ENCODE data around the gene MFSD6.
"Not testable (repeated sequence)": the region's sequence is repeated elsewhere in the genome, so short reads cannot be mapped to it uniquely, and the experiment has no call there.

MFSD6 gene

DNA sequence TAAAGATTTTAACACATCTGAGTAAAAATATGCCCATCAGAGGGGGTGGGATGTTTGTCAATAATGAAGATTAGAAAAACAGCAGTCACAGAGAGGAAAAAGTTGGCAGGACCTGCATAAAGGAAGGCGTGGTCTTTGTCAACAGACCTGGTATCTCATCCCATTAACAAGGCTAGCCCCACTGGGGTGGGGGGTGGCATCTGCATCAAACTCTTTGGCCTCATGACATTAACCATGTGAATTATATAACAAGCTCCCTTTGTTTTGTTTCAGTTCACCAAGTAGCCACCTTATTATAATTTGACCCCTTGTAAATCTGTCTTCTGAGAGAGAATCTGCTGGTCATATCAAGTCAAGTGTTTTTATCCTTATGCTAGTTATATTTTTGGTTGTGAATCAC lies 97.5 kb downstream of the MFSD6 start:
- no peak for DNase-seq

DNA sequence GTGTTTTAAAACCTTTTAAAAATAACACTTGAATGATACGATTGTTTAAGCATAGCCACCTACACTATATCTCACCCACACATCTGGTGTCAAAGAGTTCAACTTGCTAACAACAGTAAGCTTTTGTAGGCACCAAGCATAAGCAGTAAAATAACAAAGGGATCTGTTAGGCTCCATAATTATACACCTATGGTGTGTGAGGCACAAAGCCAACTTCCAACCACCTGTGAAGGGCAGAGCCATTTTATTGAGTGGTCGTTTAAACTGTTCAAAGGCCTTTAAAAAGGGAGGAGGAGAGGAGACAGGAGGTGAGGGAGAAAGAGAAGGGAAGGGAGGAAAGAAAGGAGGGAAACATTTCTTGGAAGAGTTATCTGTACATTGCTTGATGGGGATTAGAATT lies 98.5 kb downstream of the MFSD6 start:
- no peak for DNase-seq

DNA sequence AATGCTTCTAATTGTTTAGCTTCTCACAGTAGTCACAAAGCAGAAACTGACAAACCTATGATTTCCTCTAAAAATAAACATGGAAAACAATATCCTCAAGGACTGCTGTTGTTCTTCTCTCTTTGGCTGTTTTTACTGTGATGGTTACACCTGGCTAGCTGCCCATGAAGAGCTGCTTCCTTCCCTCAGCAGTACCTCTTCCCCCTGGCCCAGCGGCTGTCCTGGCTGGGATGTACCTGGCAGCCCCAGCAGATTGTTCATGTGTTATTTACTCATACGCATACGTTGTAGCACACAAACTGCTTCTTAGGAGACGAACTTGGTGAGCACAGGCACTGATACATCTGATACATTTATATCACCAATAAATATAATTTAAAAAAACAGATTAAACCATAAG lies 99.0 kb downstream of the MFSD6 start:
- DNase-seq: peak; percentile 3

DNA sequence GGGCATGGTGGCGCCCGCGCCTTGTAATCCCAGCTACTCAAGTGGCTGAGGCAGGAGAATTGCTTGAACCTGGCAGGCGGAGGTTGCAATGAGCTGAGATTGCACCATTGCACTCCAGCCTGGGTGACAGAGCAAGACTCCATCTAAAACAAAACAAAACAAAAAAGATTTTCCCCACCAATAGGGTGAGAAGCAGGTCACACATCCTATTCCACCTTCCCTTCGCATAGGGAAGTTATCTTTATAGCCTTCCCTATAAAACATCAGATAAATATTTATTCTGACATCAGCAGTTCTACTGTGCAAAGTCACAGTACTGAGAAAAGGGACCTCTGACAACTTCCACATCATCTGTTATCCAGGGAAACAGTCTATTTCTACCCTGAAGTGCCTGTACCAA lies 101.7 kb downstream of the MFSD6 start:
- DNase-seq: not testable (repeated sequence)

DNA sequence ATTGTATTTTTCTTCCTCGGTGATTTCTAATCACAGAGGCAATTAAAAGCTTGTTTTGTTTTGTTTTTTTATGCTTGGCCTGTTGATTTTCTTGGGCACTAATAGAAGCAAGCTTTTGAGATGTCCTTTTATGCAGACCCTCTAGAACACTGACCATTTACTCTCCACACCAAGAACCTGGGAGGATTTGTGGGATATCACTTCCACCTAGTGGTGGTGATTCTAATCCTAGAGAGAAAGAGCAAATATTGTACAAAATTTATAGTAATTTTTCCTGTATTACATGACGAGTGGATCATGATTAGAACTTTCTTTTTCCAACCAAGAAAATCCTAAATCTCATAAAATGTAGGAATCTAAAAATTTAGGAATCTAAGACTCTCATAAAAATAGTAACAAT lies 102.9 kb downstream of the MFSD6 start:
- peak; percentile 16 for DNase-seq

DNA sequence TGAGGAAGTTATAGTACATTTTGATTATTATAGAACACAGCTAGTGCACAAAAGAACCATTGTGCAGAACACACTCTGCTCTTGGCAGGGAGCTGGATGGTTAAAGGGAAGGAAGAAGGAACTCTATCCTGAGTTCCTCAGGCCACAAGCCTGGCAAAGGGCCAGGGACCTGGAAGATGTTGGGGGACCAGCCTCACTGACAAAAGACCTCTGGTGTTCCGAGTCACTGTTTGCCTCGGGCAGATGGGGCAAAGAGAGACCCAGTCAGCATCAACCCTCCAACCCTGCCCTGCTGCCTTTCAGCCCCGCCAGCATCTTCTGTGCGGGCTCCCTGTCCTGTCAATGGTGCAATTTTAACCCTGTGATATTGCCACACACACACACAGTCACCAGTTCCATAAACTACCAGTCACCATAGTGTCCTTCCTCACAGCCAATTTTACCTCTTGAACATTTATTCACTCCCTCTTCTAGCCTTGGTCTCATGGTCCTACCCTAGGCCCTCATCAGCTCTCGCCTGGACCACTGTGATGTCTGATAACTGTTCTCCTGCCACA lies 104.5 kb downstream of the MFSD6 start:
- DNase-seq: no peak

DNA sequence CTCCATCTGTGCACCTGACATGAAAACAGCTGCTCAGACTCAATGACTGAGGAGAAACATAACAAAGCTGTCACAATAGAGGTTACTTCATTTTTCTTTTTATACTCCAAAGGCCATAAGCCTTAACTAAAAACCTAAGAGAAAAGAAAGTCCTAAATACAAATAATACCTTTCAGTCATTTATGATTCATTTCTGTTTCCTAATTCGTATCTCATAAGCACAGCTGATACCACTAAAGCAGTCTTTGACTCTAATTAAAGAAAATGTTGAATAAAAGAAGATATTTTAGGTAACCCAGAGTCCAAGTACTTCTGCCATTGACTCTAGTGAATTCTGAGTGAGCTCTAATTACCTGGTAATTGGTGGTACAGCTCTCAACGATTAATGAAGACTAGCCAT lies 105.7 kb downstream of the MFSD6 start:
- no peak for DNase-seq

DNA sequence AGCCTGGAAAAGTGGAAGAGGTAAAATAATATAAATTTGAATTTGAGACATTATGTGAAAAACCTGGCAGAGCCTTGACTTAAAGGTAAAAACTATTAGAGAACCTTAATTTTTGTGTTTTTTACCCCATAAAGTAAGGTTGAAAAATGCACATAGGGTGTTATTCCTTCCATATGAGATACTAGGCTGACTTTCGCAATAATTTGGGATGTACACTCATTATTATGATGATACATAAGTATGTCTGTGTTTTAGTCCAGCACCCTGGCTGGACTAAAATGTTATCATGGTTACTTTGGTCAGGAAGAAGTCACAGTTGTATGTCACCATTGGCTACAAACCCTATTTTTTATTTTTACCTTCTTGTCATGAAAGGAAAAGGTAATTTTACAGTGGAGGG lies 106.5 kb downstream of the MFSD6 start:
- DNase-seq: no peak

DNA sequence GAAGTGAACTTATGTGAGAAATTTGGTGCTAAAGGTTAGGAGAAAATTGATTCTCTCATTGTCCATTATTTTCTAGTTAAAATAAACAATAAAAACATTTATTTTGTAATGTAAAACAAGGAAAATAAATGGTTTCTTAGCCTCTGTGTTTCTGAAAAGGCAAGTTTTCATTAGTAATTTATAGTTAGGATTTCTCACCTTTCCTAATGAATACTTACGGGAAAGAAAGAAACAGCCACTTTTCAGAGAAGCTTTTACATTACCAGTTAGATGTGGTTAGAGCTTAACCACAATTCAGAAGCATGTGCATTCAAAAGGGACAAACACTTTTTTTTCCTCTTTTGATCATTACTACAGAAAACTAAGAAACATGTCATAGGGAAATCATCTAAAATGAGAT lies 107.5 kb downstream of the MFSD6 start:
- DNase-seq: no peak

DNA sequence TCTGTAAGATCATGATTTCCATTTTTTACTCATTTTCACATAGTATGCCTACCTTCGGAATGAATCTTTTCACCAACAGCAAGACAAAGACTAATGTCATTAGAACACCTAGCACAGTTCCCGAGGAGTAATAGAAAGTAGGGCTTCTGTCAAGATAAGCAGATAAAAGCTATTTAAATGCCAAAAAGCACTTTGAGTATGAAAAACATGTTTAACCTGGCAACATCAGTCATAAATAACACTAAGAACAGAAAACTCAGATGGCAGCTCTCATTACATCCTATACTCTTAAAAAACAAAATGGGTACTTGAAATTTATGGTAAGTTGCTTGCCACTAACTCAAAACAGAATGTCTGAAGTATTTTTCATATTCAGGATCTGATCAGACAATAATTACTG lies 109.3 kb downstream of the MFSD6 start:
- no peak for DNase-seq

DNA sequence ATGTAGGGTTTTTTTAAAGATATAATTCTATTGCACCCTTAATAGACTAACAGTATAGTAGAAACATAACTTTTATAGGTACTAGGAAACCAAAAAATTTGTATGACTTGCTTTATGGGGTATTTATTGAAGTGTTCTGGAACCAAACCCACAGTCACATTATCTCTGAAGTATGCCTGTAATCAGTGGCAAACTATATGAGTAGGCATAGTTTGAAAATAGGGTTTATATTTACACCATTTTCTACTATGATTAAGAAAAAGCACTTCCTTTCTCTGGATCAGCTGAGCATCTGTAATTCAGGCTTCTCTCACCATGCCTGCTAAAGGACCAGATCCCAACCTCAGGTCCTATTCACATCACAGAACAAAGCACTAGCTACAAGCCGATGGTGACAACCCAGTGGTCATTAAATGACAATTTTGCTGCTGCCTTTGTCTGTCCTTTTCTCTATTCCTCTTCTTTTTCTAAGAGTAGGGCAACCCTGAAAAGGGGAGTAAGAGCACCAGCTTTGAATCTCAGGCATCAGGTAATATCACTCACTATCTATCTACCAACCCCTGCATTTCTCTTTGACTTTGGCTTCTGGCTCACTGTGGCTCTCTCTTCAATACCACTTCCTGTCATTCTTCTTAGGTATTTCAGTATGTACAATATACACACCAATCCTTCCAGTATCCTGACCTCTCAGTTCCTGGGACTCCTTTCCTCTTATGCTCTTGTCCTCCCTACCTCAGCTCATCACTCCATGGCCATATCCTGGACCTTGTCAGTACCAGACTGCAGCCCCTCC lies 112.0 kb downstream of the MFSD6 start:
- DNase-seq: no peak

DNA sequence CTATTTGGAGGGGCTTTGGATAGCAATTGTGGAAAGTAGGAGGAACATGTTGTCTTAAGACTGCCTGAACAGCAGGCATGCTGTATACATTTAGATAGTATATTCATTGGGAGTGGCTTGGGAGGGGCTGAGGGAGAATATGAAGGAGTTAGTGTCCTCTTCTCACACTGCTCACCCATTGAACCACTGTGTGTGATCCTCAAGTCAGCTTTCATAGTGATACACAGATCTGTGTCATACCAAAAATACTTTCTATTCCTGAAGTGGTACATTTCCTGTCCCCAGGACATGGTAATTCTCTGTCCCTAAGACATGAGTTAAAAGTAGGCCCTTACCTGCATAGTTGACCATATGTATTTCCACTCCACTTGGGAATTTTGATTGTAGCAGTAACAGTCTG lies 116.8 kb downstream of the MFSD6 start:
- no peak for DNase-seq

DNA sequence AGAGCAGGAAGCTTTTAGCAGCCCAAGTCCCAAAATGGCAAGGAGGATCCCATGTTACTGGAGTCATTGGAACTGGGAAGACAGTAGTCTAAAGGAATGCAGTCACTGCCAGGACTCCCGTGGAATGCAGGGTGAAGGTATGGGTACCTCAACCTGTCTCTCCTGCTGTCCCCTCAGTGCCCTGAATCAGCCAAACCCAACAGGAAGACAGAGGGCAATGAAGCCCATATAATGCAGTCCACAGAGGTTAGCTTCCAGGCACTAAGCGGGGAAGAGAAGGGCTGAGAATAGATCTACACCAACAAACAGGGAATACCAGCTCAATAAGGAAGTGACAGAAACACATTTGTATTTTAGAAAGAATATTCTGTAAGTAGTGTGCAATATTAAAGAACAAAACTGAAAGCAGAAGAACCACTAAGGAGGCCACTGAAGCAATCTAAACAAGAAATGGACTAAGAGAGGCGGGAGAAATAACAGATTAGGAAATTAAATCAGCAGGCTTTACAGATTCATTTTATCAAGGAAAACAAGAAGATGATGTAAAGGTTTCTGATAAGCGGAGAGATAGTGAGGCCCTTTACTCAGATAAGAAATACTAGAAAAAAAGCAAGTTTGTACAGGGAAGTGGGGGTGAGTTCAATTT lies 118.1 kb downstream of the MFSD6 start:
- DNase-seq: no peak

DNA sequence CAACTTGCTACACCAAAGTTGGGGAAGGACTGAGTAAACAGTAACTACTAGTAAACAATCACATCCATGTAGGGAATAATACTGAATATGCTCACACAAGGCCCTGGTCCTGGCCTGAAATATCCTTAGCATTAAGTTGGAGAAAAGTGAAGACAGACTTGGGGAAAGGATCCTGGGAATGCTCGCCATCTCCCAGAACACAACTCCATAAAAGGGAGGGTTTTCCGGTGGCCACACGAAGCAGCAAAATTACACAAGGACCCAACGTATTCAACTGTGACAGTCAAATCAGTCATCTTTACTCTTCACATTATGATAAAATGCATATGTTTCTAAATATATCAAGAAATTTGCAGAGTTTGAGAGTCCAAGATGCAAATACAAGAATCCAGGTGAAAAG lies 119.1 kb downstream of the MFSD6 start:
- no peak for DNase-seq

DNA sequence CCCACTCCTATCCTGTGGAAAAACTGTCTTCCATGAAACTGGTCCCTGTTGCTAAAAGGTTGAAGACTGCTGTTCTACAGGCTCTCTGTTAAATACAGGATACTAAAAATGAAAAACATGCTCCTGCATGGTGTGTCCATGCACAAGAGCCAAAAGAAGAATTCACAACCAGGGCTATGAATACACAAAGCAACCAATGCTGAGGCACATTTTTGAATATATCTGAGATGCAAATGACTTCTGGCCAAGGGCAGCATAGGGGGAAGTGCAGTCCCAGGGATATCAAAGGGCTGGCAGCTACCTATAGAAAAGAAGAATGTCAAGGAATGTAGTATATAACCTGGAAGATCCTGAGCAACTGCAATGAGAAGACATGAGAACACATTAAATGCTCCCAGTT lies 119.8 kb downstream of the MFSD6 start:
- no peak for DNase-seq

DNA sequence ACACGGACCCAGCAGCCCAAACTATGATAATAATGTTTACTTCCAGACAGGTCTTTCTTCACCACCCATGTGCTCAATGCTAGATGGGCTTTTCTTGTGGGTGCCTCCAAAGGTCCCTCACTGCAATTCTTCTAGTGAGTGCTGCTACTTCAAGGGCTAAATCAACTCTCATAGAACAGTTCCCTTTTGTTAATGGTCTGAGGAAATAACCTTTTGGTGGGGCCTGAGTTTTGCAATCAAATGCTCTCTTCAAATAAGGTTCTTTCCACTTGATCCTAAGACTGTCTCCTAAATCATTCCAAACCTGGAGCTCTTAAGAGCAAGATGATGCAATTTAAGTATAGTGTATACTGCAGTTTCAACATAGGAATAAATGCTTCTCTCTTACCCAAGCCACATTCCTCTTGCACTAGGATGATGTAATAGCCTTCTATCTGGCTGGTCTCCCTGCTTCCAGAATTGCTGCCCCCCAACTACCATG lies 120.4 kb downstream of the MFSD6 start:
- DNase-seq: no peak

DNA sequence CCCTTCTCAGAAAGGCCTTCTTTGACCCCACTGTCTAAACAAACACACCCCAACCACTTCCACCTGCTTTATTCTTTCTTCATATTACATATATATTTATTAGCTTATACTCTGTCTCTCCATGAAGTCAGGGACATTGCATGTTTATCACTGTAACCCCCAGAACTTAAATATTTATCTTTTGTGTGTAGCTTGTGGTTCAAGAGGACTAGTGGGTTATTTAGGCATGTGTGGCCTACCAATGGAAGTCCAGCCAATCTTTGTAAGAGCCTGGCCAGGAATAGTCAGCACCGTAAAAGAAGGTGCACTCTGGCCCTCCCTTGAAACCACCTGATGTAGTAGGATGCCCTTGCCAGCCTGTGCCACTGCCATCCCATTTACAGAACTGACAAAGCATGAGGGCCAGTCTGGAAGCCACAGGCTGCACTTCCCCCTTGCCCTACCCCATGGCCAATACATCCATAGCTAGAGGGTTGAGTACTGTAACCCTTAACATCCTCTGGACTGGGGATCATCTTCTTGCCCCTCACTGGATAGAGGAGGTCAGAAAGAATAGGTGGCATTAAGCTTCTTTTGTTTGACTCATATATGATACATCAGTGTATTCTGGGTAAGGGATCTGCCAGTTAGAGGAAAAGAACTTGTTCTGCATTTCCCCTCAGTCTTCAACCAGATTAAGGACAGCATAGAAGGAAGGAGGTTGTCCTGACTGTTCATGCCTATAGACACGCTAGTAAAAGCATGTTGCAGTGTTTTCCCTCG lies 121.5 kb downstream of the MFSD6 start:
- DNase-seq: no peak

DNA sequence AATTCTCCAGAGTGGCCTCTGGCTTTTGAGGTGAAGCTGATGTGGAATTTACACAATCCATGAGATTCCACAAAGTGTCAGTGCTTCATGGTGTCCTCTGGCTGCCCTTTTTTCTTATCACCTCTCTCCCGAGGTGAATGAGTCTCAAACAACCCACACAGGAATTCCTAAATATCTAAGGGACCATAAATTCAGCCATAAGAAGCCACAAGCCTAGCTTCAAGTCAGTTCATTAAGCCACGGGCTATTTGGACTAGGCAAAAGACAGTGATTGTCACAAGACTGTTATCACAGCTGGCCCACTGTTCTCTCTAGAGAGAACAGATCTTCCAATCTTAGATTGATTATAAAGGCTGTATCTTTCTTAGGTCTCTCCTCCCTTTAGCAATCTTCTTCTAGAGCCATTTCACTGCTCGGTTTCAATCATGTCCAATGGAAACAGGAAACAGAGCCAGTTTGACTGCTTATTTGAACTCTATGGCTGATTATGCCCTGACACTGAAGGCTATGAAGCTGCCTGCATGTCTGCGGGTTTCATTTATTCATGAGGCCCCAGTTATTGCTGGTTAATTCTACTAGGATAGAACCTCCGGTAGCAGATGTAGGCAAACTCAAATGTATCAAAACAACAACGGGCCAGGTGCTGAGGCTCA lies 122.2 kb downstream of the MFSD6 start:
- DNase-seq: no peak

DNA sequence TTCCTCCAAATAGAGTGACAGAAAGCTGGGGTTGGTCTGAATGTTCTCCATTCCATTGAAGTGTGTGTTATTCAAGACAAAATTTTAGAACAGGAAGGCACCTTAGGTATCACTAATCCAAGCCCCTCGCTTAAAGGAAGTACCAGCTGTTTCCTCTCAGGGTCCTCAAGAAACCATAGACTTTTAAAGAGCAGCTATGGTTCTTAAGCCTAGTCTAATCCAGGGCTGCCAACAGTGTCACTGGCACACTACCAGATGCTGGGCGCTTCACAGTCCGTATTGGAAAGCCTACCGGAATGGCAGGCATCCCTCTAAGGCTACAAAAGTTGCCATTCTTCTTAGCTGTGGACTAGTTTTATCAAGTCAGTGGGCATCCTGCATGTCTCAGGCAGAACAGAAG lies 124.4 kb downstream of the MFSD6 start:
- DNase-seq: no peak

DNA sequence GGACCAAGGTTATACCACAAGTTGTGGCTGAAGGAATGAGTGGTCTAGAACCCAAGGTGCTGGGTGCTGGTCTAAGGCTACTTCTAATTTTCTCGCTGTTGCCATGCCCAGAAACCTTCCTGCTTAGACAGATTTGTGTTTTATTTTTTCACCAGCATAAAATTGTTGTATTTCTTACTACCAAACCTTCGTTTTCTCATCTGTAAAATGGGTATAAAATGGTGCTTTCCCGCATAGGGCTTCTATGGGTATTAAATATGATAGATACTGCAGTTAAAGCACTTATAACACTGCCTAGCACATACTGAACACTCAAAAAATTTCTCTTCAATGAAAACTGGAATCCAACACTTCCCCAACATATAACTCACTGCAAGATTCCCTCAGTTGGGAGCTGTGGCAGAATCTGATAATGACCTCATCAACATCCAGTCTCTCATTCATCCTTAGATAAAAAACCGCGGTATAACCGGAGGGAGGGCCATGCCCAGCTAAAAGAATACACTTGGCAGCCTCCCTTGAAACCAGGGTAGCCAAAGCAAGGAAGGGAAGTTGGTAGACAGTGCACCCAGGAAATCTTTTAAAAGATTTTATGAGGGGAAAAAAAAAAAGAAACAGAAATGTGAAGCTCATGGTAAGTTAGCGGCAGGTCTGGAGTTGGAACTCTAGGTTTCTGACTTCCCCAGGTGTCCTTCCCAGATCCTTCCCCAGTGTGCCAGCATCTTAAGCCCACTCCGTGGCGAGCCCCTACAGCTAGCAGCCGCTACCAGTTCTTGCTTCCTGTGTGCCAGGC lies 125.2 kb downstream of the MFSD6 start:
- DNase-seq: no peak

DNA sequence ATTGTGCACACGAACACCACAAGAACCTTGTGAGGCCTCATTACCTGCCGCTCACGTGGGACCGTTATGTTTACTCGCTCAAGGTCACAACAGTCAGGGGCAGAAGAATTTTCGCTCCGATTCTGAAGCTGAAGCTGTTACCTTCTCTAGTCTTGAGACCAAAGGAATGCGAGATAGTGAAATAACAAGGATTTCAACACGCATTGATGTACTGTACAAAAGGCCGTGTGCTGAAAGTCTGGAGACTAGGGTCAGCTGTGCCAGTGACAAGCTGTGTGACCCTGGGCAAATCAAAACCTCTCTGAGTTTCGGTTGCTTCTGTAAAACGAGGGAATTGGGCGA lies 125.8 kb downstream of the MFSD6 start:
- no peak for DNase-seq

Data from SHP77 treated with DMSO at 0.1 percent for 48 hours (cell line).